ENCODE data around the gene ZIC2.
"Not testable (repeated sequence)": the region's sequence is repeated elsewhere in the genome, so short reads cannot be mapped to it uniquely, and the experiment has no call there.

Gene ZIC2

DNA sequence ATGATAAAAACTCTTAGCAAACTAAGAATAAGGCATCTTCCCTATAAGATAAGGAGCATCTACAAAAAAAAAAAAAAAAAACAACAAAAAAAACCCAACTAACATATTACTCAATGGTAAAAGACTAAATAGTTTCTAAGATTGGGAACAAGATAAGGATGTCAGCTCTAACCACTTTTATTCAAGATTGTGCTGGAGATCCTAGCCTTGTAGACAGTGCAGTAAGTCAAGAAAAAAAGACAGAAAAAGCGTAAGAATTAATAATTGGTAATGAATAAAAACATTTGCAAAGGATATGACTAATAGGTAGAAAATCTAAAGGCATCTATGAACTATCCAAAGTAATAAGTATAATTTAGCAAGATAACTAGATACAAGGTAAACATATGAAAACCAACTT is 33.0 kb downstream of the ZIC2 start:
- DNase-seq (ENCODE audit: low spot score): no peak
- no peak for TF ChIP-seq CTCF (IDR thresholded peaks at IDR 0.05; ENCODE audit: extremely low read depth, insufficient read depth, missing control alignments)
- in situ Hi-C loops (cut with MboI; ENCODE audit: low pct_unique_long_range_greater_than_20kb, low sequenced_read_pairs, unreplicated experiment): no loop called here

GRCh38 chr13:100019780-100020356 is 38.3 kb downstream of the ZIC2 start:
- in situ Hi-C loops (cut with MboI; ENCODE audit: low pct_unique_long_range_greater_than_20kb, low sequenced_read_pairs, unreplicated experiment): no loop called here
- TF ChIP-seq CTCF (IDR thresholded peaks at IDR 0.05; ENCODE audit: extremely low read depth, insufficient read depth, missing control alignments): no peak
- no peak for DNase-seq (ENCODE audit: low spot score)

DNA sequence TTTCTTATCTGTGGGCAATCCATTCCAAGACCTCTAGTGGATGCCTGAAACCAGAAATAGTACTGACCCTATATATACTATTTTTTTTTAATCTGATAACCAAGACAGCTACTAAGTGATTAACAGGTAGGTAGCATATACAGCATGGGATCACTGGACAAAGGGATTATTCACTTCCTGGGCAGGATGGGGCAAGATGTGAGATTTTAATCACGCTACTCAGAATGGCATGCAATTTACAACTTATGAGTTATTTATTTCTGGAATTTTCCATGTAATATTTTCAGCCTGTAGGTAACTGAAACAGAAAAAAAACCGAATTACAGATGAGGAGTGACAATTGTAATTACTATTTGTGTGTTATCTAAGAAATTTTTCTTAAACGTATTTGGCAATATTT is 41.2 kb downstream of the ZIC2 start:
- no peak for TF ChIP-seq CTCF (IDR thresholded peaks at IDR 0.05; ENCODE audit: extremely low read depth, insufficient read depth, missing control alignments)
- in situ Hi-C loops (cut with MboI; ENCODE audit: low pct_unique_long_range_greater_than_20kb, low sequenced_read_pairs, unreplicated experiment): no loop called here
- no peak for DNase-seq (ENCODE audit: low spot score)

DNA sequence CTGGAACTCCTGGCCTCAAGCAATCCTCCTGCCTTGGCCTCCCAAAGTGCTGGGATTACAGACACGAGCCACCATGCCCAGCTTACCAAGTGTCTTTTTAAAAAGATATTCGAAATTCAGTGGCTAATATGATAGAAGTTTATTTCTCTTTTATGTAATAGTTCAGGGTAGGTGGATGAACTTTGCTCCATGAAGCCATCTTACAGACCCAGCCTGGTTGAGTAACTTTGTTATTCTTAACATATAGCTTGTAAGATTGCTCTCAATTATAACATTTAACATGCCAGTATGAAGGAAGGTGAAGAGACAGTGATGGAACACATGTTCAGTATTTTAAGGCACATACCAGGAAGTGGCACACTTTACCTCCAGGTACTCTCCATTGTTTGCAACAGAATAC is 42.4 kb downstream of the ZIC2 start:
- no peak for TF ChIP-seq CTCF (IDR thresholded peaks at IDR 0.05; ENCODE audit: extremely low read depth, insufficient read depth, missing control alignments)
- no peak for DNase-seq (ENCODE audit: low spot score)
- in situ Hi-C loops (cut with MboI; ENCODE audit: low pct_unique_long_range_greater_than_20kb, low sequenced_read_pairs, unreplicated experiment): no loop called here

DNA sequence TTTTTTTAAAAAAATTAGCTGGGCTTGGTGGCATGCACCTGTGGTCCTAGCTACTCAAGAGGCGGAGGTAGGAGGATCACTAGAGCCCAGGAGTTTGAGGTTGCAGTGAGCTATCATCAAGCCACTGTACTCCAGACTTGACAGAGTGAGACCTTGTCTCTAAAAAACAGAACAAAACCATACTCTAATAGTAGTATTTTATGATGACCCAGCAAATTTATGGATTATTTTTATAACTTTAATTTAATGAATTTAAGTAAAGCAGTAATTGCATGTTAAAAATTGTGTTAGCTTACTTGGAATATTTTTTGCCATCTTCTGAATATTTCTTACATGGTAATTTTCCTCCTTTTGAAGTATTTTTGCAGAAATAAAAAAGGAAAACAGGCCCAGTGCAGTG is 48.3 kb downstream of the ZIC2 start:
- in situ Hi-C loops (cut with MboI; ENCODE audit: low pct_unique_long_range_greater_than_20kb, low sequenced_read_pairs, unreplicated experiment): no loop called here
- TF ChIP-seq CTCF (IDR thresholded peaks at IDR 0.05; ENCODE audit: extremely low read depth, insufficient read depth, missing control alignments): no peak
- no peak for DNase-seq (ENCODE audit: low spot score)

GRCh38 chr13:100032642-100033041 is 51.1 kb downstream of the ZIC2 start:
- DNase-seq (ENCODE audit: low spot score); in situ Hi-C loops (cut with MboI; ENCODE audit: low pct_unique_long_range_greater_than_20kb, low sequenced_read_pairs, unreplicated experiment): not testable (repeated sequence)

GRCh38 chr13:100035936-100036335 is 54.4 kb downstream of the ZIC2 start:
- in situ Hi-C loops (cut with MboI; ENCODE audit: low pct_unique_long_range_greater_than_20kb, low sequenced_read_pairs, unreplicated experiment): no loop called here
- no peak for DNase-seq (ENCODE audit: low spot score)
- no peak for TF ChIP-seq CTCF (IDR thresholded peaks at IDR 0.05; ENCODE audit: extremely low read depth, insufficient read depth, missing control alignments)
